Activated CD4-positive, alpha-beta T cell treated with anti-CD3 and anti-CD28 coated beads for 36 hours (primary cell): ENCODE measurements around the gene NPB. TPM values are rescaled to one million over a fixed set of nuclear protein-coding genes. Genes with fewer than 3 reads are reported as not detected.
"Not testable (repeated sequence)": the region's sequence is repeated elsewhere in the genome, so short reads cannot be mapped to it uniquely, and the experiment has no call there.

Source experiments
- ATAC-seq: fragments of 200-7000 bp; cut with Tn5 transposase; one replicate; pipeline ENCODE4 v1.10.0; 2021; ENCODE audit warnings: mild to moderate bottlenecking, moderate library complexity
- CTCF ChIA-PET: fragments of 350-600 bp; sonication (Branson Sonifier 250); formaldehyde crosslinking; loops from one replicate; lab custom pipeline; 2021; ENCODE audit warnings: antibody characterized with exemption; lab: Charles Lee
- POLR2A ChIA-PET: fragments of 350-600 bp; sonication (Branson Sonifier 250); formaldehyde crosslinking; loops from one replicate; lab custom pipeline; 2021; ENCODE audit warnings: antibody characterized with exemption, inconsistent platforms; lab: Charles Lee
- DNase-seq: peaks from one replicate; pipeline ENCODE4 v3.0.0-alpha.2; 2020
- H3K27ac Mint-ChIP-seq: one replicate; pipeline ENCODE4 v1.8.0; 2021; ENCODE audit warnings: mixed read lengths
- H3K27me3 Mint-ChIP-seq: one replicate; pipeline ENCODE4 v1.8.0; 2021; ENCODE audit warnings: mixed read lengths
- H3K36me3 Mint-ChIP-seq: one replicate; pipeline ENCODE4 v1.8.0; 2021; ENCODE audit warnings: low read depth, mixed read lengths
- H3K4me1 Mint-ChIP-seq: one replicate; pipeline ENCODE4 v1.8.0; 2021; ENCODE audit warnings: mixed read lengths
- H3K4me3 Mint-ChIP-seq: one replicate; pipeline ENCODE4 v1.8.0; 2021; ENCODE audit warnings: mild to moderate bottlenecking, moderate library complexity, mixed read lengths
- H3K9me3 Mint-ChIP-seq: one replicate; pipeline ENCODE4 v1.8.0; 2021; ENCODE audit warnings: low read depth, mixed read lengths
- intact Hi-C, 2 experiments: fragments of 100-400 bp; cut with DNase I in 1 of 2; cut with micrococcal nuclease in 1 of 2; formaldehyde crosslinking; loops; one replicate each; pipeline versions ENCODE4 v1.14.2 to v1.15.1; 2022 to 2024; cut with DNase I, micrococcal nuclease
- total RNA-seq, 2 experiments: library from RNA; stranded (reverse); gene quantifications; one replicate each; pipeline ENCODE4 v1.2.3, GENCODE V29; 2021

The NPB gene
- total RNA-seq, 2 experiments from 2014 or later: 0.14 TPM; not detected in 1

DNA sequence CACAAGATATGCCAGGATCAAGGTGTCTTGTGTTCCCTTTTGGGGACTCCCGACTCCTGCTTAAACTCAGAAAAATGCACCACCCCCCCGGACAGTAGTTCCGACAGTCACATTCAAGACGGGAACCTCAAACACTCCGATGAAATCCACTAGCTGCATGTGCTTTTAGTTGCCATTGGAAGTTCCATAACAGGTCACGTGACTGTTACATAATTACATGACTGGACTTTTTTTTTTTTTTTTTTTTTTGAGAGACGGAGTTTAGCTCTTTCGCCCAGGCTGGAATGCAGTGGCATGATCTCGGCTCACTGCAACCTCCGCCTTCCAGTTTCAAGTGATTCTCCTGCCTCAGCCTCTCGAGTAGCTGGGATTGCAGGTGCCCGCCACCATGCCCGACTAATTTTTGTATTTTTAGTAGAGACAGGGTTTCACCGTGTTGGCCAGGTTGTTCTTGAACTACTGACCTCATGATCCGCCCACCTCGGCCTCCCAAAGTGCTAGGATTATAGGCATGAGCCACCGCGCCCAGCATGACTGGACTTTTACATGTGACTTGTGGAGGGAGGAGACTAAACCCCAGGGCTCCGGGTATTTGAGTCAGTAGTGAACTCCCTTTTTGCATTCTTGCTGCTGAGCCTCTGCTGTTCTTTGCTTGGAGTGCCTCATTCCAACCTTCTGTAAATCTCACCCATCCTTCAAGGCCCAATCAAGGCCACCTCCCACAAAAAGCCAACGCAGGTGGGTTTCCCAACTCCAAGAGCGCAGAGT, 14.4 kb downstream of the NPB start:
- H3K27ac Mint-ChIP-seq: peak overlapping the region; percentile 78
- no peaks in the 10 kb centered on the region for H3K9me3 Mint-ChIP-seq
- intact Hi-C loops: loop anchor here in 1 of 2 experiments (10.0 kb wide), 1 partner anchor 538 kb away; the partner anchor contains the start of genes CYBC1 and NARF
- CTCF ChIA-PET: interaction anchor here (1.2 kb wide), 1 partner anchor 45 kb away, joined by 4 read pairs; no protein-coding TSS in a partner anchor
- POLR2A ChIA-PET: interaction anchor here (0.6 to 1.4 kb wide), 5 partner anchors 23 to 231 kb away, joined by 3 to 6 read pairs (median 4); no protein-coding TSS in a partner anchor
- ATAC-seq (no peak), DNase-seq (no peak)
- H3K36me3 Mint-ChIP-seq: peaks cover 47% of the 10 kb centered on the region
- H3K4me3 Mint-ChIP-seq: peak overlapping the region; percentile 85
- peaks cover 27% of the 10 kb centered on the region for H3K4me1 Mint-ChIP-seq
- no peaks in the 10 kb centered on the region for H3K27me3 Mint-ChIP-seq

DNA sequence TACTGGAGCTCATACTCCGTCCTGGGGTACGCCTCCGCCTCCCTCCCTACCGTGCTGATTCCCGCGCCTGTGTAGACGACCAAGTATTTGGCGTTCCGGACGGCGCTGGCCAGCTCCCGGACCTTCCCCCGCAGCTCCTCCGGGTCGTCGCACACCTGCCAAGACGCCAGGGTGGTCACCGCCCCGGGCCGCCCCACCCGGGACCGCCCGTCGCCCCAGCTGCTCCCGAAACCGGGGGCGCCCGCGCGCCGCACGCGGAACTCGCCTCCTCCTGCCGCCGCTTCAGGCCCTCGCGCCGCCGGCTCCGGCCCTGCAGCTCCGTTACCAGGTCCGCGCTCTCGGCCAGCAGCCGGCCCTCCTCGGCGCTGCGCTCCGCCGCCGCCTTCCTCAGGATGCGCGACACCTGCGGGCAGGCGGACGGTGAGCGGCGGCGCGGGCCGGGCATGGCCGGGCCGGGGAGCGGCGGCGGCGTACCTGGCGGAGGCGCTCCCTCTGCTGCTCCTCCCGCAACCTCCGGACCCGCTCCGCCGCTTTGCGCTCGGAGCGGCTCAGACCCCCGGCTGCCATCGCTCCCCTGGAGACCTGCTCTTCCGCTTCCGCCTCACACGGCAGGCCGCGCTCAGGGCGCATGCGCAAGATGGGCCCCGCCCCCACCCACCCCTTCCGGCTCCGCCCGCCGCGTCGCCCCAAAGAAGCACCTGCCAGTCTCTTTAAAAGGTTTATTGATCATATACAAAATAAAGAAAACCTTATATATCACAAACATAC, 15.7 kb downstream of the NPB start, which contains the start of gene SIRT7:
Gene SIRT7 (minus strand): TSS at position 612 of the 768 bp plus-strand sequence. CDS start 45 bp downstream, at position 567.
- Mint-ChIP-seq H3K27me3 (no peaks in the 10 kb centered on the region), H3K4me3 (peak within 1 kb of the TSS; percentile 85), H3K27ac (peak within 1 kb of the TSS; percentile 82), H3K4me1 (peaks cover 23% of the 10 kb centered on the region), H3K9me3 (no peaks in the 10 kb centered on the region), H3K36me3 (peaks cover 42% of the 10 kb centered on the region)
- ChIA-PET POLR2A (interaction anchor here (0.8 to 1.1 kb wide), 2 partner anchors 48 to 105 kb away, joined by 3 to 6 read pairs; partner anchors contain the start of gene CENPX), CTCF (interaction anchor here (0.6 to 1.2 kb wide), 4 partner anchors 35 to 46 kb away, joined by 4 read pairs; no protein-coding TSS in a partner anchor)
- ATAC-seq (peak; percentile 87), DNase-seq (peak; percentile 90)
- intact Hi-C loops: loop anchor here in 1 of 2 experiments (1.0 to 10.0 kb wide), 8 partner anchors 10 to 537 kb away; partner anchors contain the start of genes ALYREF, ANAPC11, ASPSCR1 and CYBC1

DNA sequence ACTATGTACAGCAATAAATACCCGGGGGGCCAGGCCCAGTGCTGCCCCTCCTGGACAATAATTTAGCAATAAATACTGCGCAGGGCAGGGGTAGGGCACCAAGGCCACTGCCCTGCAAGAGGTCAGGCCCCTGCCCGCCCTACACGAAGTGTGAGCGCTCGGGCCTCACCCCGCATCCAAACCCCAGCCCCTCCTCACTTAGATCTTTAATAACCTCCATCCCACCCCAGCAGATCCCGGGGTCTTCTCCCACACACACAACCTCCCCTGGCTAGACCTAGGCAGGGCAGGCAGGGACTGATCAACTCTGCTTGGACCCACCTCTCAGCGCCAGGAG, 16.3 kb downstream of the NPB start:
- POLR2A ChIA-PET, CTCF ChIA-PET, H3K9me3 Mint-ChIP-seq, H3K27me3 Mint-ChIP-seq, DNase-seq: not testable (repeated sequence)
- peaks cover 25% of the 10 kb centered on the region for H3K4me1 Mint-ChIP-seq
- intact Hi-C loops: loop anchor here in 1 of 2 experiments (1.0 to 10.0 kb wide), 8 partner anchors 9 to 536 kb away; partner anchors contain the start of genes ALYREF, ANAPC11, ASPSCR1 and CYBC1
- peak overlapping the region; percentile 58 for H3K27ac Mint-ChIP-seq
- peaks cover 38% of the 10 kb centered on the region for H3K36me3 Mint-ChIP-seq
- peak; percentile 25 for ATAC-seq
- H3K4me3 Mint-ChIP-seq: peak overlapping the region; percentile 85

DNA sequence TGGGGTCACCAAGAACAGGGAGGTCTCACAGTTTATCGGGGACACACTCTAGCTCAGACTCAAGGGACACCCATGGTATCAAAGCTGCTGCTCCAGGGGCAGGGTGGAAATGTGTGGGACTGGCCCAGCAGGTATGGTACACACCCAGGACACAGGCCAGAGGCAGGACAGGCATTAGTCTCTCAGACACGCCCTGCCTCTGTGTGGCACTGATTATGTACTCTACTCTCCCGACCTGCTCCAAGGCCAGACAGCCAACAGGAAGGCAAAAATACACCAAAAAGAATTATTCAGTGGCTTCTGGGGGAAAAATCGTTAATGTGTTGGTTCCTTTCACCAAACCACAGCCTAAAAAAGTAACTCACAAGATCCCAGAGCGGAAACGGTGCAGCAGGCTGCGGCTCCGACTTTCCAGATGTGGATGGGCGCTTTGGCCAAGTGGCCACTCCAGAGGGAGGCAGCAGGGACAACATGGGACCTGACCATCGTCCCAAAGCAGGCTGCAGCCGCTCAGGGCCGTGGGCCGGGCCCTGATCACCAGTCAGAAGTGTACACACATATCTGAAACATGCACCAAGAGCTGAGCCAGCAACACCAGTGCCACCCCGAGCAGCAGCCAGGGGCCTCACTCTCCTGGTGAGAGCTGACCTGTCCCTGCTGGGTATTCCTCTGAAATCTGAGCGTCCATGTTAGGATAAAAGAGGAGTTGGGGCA, 17.0 kb downstream of the NPB start:
- peaks cover 27% of the 10 kb centered on the region for H3K4me1 Mint-ChIP-seq
- peak overlapping the region; percentile 85 for H3K4me3 Mint-ChIP-seq
- ChIA-PET CTCF (no interaction called here), POLR2A (no interaction called here)
- peaks cover 33% of the 10 kb centered on the region for H3K36me3 Mint-ChIP-seq
- DNase-seq (no peak), ATAC-seq (no peak)
- intact Hi-C loops: loop anchor here in 1 of 2 experiments (1.0 to 10.0 kb wide), 8 partner anchors 8 to 536 kb away; partner anchors contain the start of genes ALYREF, ANAPC11, ASPSCR1 and CYBC1
- H3K27me3 Mint-ChIP-seq: no peaks in the 10 kb centered on the region
- peak overlapping the region; percentile 58 for H3K27ac Mint-ChIP-seq
- no peaks in the 10 kb centered on the region for H3K9me3 Mint-ChIP-seq

DNA sequence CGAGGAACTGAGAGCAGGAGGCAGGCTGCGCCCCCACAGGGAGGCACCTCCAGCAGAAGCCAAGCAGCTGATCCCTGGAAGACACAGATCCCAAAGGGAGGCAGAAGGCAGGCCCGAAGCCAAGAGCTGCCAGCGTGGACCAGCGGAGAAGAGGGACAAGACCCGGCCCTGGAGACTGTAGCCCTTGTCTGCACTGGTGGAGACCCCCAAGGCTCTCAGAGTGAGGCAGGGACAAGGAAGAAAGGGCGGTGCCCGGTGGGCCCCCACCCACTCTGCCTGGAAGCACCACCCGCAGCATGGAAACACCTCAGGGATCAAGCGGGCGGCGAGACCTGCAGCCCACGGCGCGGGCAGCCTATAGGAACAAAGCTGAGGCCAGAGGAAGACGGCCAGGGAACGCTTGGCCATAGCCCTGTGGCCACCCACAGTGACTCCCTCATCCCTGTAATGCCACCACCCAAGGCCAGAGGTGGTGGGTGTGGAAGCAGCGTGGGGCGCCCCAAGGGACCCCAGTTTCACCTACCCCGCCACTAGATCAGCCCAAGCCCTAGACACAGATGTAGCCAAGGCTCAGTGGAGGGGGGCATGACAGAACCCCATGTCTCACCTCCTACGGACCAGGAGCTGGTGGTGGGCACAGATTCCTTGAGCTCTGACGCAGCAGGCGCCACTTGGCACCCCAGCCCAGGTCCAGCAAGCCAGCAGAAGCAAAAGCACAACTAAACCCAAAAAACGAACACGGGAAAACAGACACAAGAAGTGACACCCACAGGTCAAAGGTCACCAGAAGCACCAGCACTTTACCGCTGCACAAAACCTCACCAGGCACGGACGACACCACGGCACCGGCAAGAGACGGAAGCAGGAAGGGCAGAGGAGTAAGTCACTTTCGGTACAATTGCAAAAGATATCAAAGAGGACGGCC, 18.8 kb downstream of the NPB start:
- H3K27me3 Mint-ChIP-seq: no peaks in the 10 kb centered on the region
- no peak for ATAC-seq
- H3K4me3 Mint-ChIP-seq: no peak overlapping the region
- ChIA-PET POLR2A (no interaction called here), CTCF (interaction anchor here (0.7 kb wide), 1 partner anchor 324 kb away, joined by 3 read pairs; no protein-coding TSS in a partner anchor)
- H3K36me3 Mint-ChIP-seq: peaks cover 22% of the 10 kb centered on the region
- no peak overlapping the region for H3K27ac Mint-ChIP-seq
- H3K9me3 Mint-ChIP-seq: no peaks in the 10 kb centered on the region
- DNase-seq: no peak
- intact Hi-C loops: loop anchor here in 1 of 2 experiments (10.0 kb wide), 1 partner anchor 374 kb away; no protein-coding TSS in a partner anchor
- H3K4me1 Mint-ChIP-seq: peaks cover 40% of the 10 kb centered on the region

DNA sequence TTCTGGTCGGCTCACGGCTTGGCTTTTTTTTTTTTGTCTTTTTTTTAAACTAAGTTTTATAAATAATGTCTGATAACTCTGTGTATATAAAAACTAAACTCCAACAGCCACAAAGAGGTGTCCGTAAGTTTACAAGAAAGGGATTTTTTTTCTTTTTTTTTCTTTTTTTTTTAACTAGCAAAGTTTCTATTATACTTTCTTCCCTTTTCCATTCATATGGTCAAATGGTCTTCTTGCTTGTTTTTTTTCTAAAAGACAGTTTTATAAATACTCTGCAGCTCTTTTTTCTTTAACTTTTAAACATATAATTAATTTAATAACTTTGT, 19.5 kb downstream of the NPB start:
- H3K4me3 Mint-ChIP-seq: no peak overlapping the region
- ChIA-PET CTCF (interaction anchor here (0.7 kb wide), 1 partner anchor 325 kb away, joined by 3 read pairs; no protein-coding TSS in a partner anchor), POLR2A (no interaction called here)
- ATAC-seq (no peak), DNase-seq (no peak)
- H3K27ac Mint-ChIP-seq: no peak overlapping the region
- peaks cover 18% of the 10 kb centered on the region for H3K36me3 Mint-ChIP-seq
- no peaks in the 10 kb centered on the region for H3K9me3 Mint-ChIP-seq
- intact Hi-C loops: loop anchor here in 1 of 2 experiments (10.0 kb wide), 1 partner anchor 373 kb away; no protein-coding TSS in a partner anchor
- no peaks in the 10 kb centered on the region for H3K27me3 Mint-ChIP-seq
- peaks cover 43% of the 10 kb centered on the region for H3K4me1 Mint-ChIP-seq

DNA sequence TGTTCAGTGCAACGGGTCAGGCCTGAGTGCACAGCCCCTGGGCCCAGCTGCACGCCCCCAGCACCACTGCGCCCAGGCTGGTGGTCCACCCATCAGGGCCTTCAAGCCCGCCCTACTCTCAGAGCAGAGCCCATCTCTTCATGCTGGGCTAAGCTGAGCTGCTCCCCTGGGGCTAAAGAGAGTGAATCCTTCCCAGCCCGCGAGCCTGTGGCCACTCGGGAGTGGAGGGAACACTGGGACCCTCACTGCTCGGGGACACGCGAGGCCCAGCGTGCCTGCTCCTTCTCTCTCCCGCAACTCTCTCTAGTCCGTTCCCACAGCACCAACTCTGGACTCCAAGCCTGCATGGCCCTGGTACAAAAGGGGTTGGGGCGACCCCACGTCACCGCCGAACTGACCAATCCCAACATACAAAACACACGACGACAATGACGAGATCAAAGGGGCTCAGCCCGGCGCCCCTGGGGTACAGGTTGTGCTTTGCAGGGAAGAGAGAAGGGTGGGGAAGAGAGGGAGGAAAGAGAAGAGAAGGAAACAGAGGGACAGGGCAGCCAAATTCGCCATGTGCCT, 20.0 kb downstream of the NPB start:
- Mint-ChIP-seq H3K36me3 (peaks cover 14% of the 10 kb centered on the region), H3K27me3 (no peaks in the 10 kb centered on the region), H3K4me3 (no peak overlapping the region), H3K4me1 (peaks cover 38% of the 10 kb centered on the region), H3K9me3 (no peaks in the 10 kb centered on the region), H3K27ac (no peak overlapping the region)
- intact Hi-C loops: loop anchor here in 1 of 2 experiments (10.0 kb wide), 1 partner anchor 373 kb away; no protein-coding TSS in a partner anchor
- ChIA-PET POLR2A (interaction anchor here (0.5 kb wide), 1 partner anchor 39 kb away, joined by 3 read pairs; no protein-coding TSS in a partner anchor), CTCF (interaction anchor here (0.6 to 0.7 kb wide), 2 partner anchors 321 to 325 kb away, joined by 3 read pairs; no protein-coding TSS in a partner anchor)
- DNase-seq (no peak), ATAC-seq (no peak)

DNA sequence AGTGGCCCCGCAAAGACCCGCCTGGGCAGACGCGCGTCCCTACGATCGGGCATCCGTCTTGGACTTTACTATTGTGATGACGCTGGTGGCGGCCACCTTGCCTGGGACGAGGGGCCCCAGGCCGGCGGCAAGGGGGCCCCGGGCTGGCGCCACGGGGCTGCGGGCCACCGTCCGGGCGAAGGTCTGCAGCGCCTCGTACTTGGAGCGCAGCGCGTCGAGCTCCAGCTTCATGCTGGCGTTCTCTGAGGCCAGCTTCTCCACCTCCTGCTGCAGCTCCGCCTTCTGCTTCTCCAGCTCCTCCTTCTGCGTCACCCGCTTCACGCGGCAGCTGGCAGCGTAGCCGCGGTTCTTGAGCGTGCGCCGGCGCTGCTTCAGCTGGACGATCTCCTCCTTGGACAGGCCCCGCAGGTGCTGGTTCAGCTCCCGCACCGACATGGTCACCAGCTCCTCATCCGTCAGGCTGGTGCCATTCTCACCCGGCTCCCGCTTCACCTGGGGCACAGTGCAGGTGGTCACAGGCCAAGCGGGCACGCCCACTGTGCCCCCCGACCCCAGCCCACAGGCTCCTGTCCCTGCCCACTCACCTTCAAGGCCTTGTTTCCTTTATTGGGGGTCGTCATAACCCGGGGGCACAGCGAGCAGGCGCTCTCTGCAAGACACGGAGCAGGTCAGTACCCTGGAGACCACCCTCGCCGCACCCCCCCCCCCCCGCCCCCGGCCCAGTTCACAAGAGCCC, 20.7 kb downstream of the NPB start:
- Mint-ChIP-seq H3K36me3 (peaks cover 10% of the 10 kb centered on the region), H3K4me1 (peaks cover 35% of the 10 kb centered on the region), H3K27me3 (no peaks in the 10 kb centered on the region), H3K9me3 (no peaks in the 10 kb centered on the region), H3K27ac (no peak overlapping the region), H3K4me3 (no peak overlapping the region)
- DNase-seq: no peak
- ChIA-PET POLR2A (interaction anchor here (0.5 kb wide), 1 partner anchor 39 kb away, joined by 3 read pairs; no protein-coding TSS in a partner anchor), CTCF (no interaction called here)
- intact Hi-C loops: loop anchor here in 1 of 2 experiments (10.0 kb wide), 1 partner anchor 372 kb away; no protein-coding TSS in a partner anchor
- ATAC-seq: no peak
